WTC11 (cell line): ENCODE results near the gene COX8C.

ENCODE experiments used
- CREM ChIP-seq: sonication (generic); formaldehyde crosslinking; IDR thresholded peaks from 2 replicates; pipeline ENCODE4 v1.8.1; 2022; ENCODE audit warnings: mild to moderate bottlenecking, missing genetic modification reagents, moderate library complexity
- ELF4 ChIP-seq: sonication (generic); formaldehyde crosslinking; IDR thresholded peaks from 2 replicates; pipeline ENCODE4 v1.8.1; 2022; ENCODE audit warnings: low read depth, mild to moderate bottlenecking, moderate library complexity, missing genetic modification reagents
- ESRRA ChIP-seq: sonication (generic); formaldehyde crosslinking; IDR thresholded peaks from 2 replicates; pipeline ENCODE4 v1.8.1; 2022; ENCODE audit warnings: mild to moderate bottlenecking, missing genetic modification reagents, borderline replicate concordance
- NR2C2 ChIP-seq: sonication (generic); formaldehyde crosslinking; IDR thresholded peaks from 2 replicates; pipeline ENCODE4 v1.8.0; 2022; ENCODE audit warnings: mild to moderate bottlenecking, missing genetic modification reagents
- TEAD1 ChIP-seq: sonication (generic); formaldehyde crosslinking; IDR thresholded peaks from 2 replicates; pipeline ENCODE4 v1.8.0; 2022; ENCODE audit warnings: mild to moderate bottlenecking, missing genetic modification reagents
- ZNF121 ChIP-seq: sonication (generic); formaldehyde crosslinking; IDR thresholded peaks from 2 replicates; pipeline ENCODE4 v1.8.0; 2023; ENCODE audit warnings: missing genetic modification reagents
- ZNF138 ChIP-seq: sonication (generic); formaldehyde crosslinking; conservative IDR thresholded peaks from 2 replicates; pipeline ENCODE4 v1.8.1; 2022; ENCODE audit warnings: mild to moderate bottlenecking, moderate library complexity, missing genetic modification reagents
- TF ChIP-seq, protein P1 (sequence below): fragments of 200-600 bp; IDR thresholded peaks from 2 replicates; pipeline ENCODE4 v1.8.0; 2022; ENCODE audit warnings: antibody characterized with exemption
- TF ChIP-seq, protein P2 (sequence below): sonication (generic); formaldehyde crosslinking; IDR thresholded peaks from 2 replicates; pipeline ENCODE4 v1.8.1; 2023; ENCODE audit warnings: mild to moderate bottlenecking, missing genetic modification reagents, moderate library complexity

DNA sequence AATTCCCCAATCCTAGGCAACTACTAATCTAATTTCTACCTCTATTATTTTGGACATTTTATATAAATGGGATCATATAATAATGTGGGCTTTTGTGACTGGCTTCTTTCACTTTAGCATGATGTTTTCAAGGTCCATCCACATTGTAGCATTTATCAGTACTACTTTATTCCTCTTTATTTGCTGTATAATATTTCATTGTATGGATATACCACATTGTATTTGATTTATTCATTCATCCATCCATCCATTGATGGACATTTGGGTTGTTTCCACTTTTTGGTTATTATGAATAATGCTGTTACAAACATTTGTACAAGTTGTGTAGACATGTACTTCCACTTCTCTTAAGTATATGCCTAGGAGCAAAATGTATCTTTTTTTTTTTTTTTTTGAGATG is 31.4 kb upstream of the COX8C start:
- TF ChIP-seq, protein P1, sequence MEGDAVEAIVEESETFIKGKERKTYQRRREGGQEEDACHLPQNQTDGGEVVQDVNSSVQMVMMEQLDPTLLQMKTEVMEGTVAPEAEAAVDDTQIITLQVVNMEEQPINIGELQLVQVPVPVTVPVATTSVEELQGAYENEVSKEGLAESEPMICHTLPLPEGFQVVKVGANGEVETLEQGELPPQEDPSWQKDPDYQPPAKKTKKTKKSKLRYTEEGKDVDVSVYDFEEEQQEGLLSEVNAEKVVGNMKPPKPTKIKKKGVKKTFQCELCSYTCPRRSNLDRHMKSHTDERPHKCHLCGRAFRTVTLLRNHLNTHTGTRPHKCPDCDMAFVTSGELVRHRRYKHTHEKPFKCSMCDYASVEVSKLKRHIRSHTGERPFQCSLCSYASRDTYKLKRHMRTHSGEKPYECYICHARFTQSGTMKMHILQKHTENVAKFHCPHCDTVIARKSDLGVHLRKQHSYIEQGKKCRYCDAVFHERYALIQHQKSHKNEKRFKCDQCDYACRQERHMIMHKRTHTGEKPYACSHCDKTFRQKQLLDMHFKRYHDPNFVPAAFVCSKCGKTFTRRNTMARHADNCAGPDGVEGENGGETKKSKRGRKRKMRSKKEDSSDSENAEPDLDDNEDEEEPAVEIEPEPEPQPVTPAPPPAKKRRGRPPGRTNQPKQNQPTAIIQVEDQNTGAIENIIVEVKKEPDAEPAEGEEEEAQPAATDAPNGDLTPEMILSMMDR: no peak
- TF ChIP-seq ZNF121 (CRISPR knock-in tag): no peak
- no peak for TF ChIP-seq TEAD1 (CRISPR knock-in tag)
- TF ChIP-seq ESRRA (CRISPR knock-in tag): no peak
- TF ChIP-seq NR2C2 (CRISPR knock-in tag): no peak
- no peak for TF ChIP-seq CREM (CRISPR knock-in tag)
- TF ChIP-seq ZNF138 (CRISPR knock-in tag): no peak
- TF ChIP-seq ELF4 (CRISPR knock-in tag): no peak
- TF ChIP-seq, protein P2, sequence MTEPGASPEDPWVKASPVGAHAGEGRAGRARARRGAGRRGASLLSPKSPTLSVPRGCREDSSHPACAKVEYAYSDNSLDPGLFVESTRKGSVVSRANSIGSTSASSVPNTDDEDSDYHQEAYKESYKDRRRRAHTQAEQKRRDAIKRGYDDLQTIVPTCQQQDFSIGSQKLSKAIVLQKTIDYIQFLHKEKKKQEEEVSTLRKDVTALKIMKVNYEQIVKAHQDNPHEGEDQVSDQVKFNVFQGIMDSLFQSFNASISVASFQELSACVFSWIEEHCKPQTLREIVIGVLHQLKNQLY (CRISPR knock-in tag): no peak
